ENCODE measurements around the gene FASLG. TPM values are rescaled to one million over a fixed set of nuclear protein-coding genes. Genes with fewer than 3 reads are reported as not detected.

Gene FASLG
- total and polyA plus RNA-seq, 4 donors, result 0.14 to 0.61 (median 0.30) TPM

- no peak for TF ChIP-seq EGR1 (IDR thresholded peaks at IDR 0.05; ENCODE audit: low read depth in 2 of 2)
- TF ChIP-seq FOXA1 (IDR thresholded peaks at IDR 0.05), result no peak
- TF ChIP-seq FOXA2 (IDR thresholded peaks at IDR 0.05), result no peak
- no peak for TF ChIP-seq HNF4A (conservative IDR thresholded peaks at IDR 0.05)
- no peak for TF ChIP-seq YY1 (IDR thresholded peaks at IDR 0.05)
- no peak for TF ChIP-seq SP1 (IDR thresholded peaks at IDR 0.05)
- TF ChIP-seq, protein P1, sequence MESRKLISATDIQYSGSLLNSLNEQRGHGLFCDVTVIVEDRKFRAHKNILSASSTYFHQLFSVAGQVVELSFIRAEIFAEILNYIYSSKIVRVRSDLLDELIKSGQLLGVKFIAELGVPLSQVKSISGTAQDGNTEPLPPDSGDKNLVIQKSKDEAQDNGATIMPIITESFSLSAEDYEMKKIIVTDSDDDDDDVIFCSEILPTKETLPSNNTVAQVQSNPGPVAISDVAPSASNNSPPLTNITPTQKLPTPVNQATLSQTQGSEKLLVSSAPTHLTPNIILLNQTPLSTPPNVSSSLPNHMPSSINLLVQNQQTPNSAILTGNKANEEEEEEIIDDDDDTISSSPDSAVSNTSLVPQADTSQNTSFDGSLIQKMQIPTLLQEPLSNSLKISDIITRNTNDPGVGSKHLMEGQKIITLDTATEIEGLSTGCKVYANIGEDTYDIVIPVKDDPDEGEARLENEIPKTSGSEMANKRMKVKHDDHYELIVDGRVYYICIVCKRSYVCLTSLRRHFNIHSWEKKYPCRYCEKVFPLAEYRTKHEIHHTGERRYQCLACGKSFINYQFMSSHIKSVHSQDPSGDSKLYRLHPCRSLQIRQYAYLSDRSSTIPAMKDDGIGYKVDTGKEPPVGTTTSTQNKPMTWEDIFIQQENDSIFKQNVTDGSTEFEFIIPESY (IDR thresholded peaks at IDR 0.05), result no peak
- TF ChIP-seq, protein P2, sequence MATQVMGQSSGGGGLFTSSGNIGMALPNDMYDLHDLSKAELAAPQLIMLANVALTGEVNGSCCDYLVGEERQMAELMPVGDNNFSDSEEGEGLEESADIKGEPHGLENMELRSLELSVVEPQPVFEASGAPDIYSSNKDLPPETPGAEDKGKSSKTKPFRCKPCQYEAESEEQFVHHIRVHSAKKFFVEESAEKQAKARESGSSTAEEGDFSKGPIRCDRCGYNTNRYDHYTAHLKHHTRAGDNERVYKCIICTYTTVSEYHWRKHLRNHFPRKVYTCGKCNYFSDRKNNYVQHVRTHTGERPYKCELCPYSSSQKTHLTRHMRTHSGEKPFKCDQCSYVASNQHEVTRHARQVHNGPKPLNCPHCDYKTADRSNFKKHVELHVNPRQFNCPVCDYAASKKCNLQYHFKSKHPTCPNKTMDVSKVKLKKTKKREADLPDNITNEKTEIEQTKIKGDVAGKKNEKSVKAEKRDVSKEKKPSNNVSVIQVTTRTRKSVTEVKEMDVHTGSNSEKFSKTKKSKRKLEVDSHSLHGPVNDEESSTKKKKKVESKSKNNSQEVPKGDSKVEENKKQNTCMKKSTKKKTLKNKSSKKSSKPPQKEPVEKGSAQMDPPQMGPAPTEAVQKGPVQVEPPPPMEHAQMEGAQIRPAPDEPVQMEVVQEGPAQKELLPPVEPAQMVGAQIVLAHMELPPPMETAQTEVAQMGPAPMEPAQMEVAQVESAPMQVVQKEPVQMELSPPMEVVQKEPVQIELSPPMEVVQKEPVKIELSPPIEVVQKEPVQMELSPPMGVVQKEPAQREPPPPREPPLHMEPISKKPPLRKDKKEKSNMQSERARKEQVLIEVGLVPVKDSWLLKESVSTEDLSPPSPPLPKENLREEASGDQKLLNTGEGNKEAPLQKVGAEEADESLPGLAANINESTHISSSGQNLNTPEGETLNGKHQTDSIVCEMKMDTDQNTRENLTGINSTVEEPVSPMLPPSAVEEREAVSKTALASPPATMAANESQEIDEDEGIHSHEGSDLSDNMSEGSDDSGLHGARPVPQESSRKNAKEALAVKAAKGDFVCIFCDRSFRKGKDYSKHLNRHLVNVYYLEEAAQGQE (IDR thresholded peaks at IDR 0.05), result no peak
- TF ChIP-seq, protein P3, sequence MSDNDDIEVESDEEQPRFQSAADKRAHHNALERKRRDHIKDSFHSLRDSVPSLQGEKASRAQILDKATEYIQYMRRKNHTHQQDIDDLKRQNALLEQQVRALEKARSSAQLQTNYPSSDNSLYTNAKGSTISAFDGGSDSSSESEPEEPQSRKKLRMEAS (IDR thresholded peaks at IDR 0.05), result no peak
- no peak for TF ChIP-seq GABPA (IDR thresholded peaks at IDR 0.05 in 1 of 2, conservative IDR thresholded peaks at IDR 0.05 in 1 of 2)
- DNase-seq (ENCODE audit: low spot score), result no peak
- H3K36me3 ChIP-seq (ENCODE audit: control insufficient read depth in 4 of 4, insufficient read depth in 3 of 4, low read depth in 1 of 4, low read length in 3 of 4), result no peaks in the 10 kb centered on the region
- no peak overlapping the region for H3K4me3 ChIP-seq (ENCODE audit: low read depth in 1 of 3, low read length in 3 of 3)
- H3K27me3 ChIP-seq (ENCODE audit: control insufficient read depth in 4 of 4, insufficient read depth in 4 of 4, low read length in 3 of 4), result no peaks in the 10 kb centered on the region
- H3K9ac ChIP-seq (ENCODE audit: low read depth in 1 of 2, low read length in 2 of 2), result no peak overlapping the region
- no peaks in the 10 kb centered on the region for H3K9me3 ChIP-seq (ENCODE audit: control insufficient read depth in 4 of 4, low read length in 3 of 4)
- WGBS, result 89% methylated on average over 2 of the region's 2 CpGs
- no peaks in the 10 kb centered on the region for H3K4me1 ChIP-seq (ENCODE audit: control insufficient read depth in 4 of 4, insufficient read depth in 4 of 4, low read length in 3 of 4)
- no peak overlapping the region for H3K27ac ChIP-seq (ENCODE audit: low read depth in 1 of 2, low read length in 2 of 2)
These were observed 39.3 kb downstream of the FASLG start for GRCh38 chr1:172698224-172698623.

- H3K4me3 ChIP-seq (ENCODE audit: low read depth in 1 of 3, low read length in 3 of 3), result no peak overlapping the region
- TF ChIP-seq RAD21 (IDR thresholded peaks at IDR 0.05) (no peak), FOXA2 (IDR thresholded peaks at IDR 0.05) (no peak), SP1 (IDR thresholded peaks at IDR 0.05) (no peak), CTCF (IDR thresholded peaks at IDR 0.05; ENCODE audit: low read depth, low read length, missing input control) (no peak), YY1 (IDR thresholded peaks at IDR 0.05) (no peak), GABPA (IDR thresholded peaks at IDR 0.05 in 1 of 2, conservative IDR thresholded peaks at IDR 0.05 in 1 of 2) (no peak), HNF4A (conservative IDR thresholded peaks at IDR 0.05) (no peak), JUND (IDR thresholded peaks at IDR 0.05) (no peak), FOXA1 (IDR thresholded peaks at IDR 0.05) (no peak), EGR1 (IDR thresholded peaks at IDR 0.05; ENCODE audit: low read depth in 2 of 2) (no peak), NR2F2 (IDR thresholded peaks at IDR 0.05) (no peak), RXRA (IDR thresholded peaks at IDR 0.05) (no peak), TAF1 (conservative IDR thresholded peaks at IDR 0.05) (no peak), HNF4G (IDR thresholded peaks at IDR 0.05) (no peak)
- TF ChIP-seq, protein P1 (IDR thresholded peaks at IDR 0.05), result no peak
- TF ChIP-seq, protein P4, sequence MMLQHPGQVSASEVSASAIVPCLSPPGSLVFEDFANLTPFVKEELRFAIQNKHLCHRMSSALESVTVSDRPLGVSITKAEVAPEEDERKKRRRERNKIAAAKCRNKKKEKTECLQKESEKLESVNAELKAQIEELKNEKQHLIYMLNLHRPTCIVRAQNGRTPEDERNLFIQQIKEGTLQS (IDR thresholded peaks at IDR 0.05), result no peak
- TF ChIP-seq, protein P2 (IDR thresholded peaks at IDR 0.05), result no peak
- TF ChIP-seq, protein P3 (IDR thresholded peaks at IDR 0.05), result no peak
- DNase-seq (ENCODE audit: low spot score), result no peak
- no peak overlapping the region for H3K27ac ChIP-seq (ENCODE audit: low read depth in 1 of 2, low read length in 2 of 2)
- 75% methylated on average over 3 of the region's 3 CpGs for WGBS
- no peaks in the 10 kb centered on the region for H3K9me3 ChIP-seq (ENCODE audit: control insufficient read depth in 4 of 4, low read length in 3 of 4)
- H3K9ac ChIP-seq (ENCODE audit: low read depth in 1 of 2, low read length in 2 of 2), result no peak overlapping the region
- H3K27me3 ChIP-seq (ENCODE audit: control insufficient read depth in 4 of 4, insufficient read depth in 4 of 4, low read length in 3 of 4), result no peaks in the 10 kb centered on the region
- H3K4me1 ChIP-seq (ENCODE audit: control insufficient read depth in 4 of 4, insufficient read depth in 4 of 4, low read length in 3 of 4), result no peaks in the 10 kb centered on the region
- H3K36me3 ChIP-seq (ENCODE audit: control insufficient read depth in 4 of 4, insufficient read depth in 3 of 4, low read depth in 1 of 4, low read length in 3 of 4), result no peaks in the 10 kb centered on the region
These were observed 40.2 kb downstream of the FASLG start for GRCh38 chr1:172699111-172699510.
